Heart left ventricle (tissue), 16 donors: ENCODE results near the gene DSCAML1. TPM values are rescaled to one million over a fixed set of nuclear protein-coding genes. Genes with fewer than 3 reads are reported as not detected.

Experiments
- ATAC-seq, 4 donors: fragments of 200-7000 bp; cut with Tn5 transposase; one replicate each; pipeline ENCODE4 v1.9.1; 2020 to 2022; ENCODE audit warnings: moderate library complexity in 4 of 4, mild to moderate bottlenecking in 3 of 4, moderate number of reproducible peaks in 1 of 4
- DNase-seq, 5 donors: peaks; one replicate each; pipeline ENCODE4 v3.0.0-alpha.2; 2020
- H3K27ac ChIP-seq, 12 donors: fragments of 200-600 bp; sonication (generic) in 4 of 12; one replicate each; pipeline versions ENCODE4 v1.5.0 to v1.8.0; 2016 to 2022; ENCODE audit warnings: mild to moderate bottlenecking in 2 of 12
- H3K27me3 ChIP-seq, 9 donors: fragments of 200-600 bp; sonication (generic) in 2 of 9; one replicate each; pipeline versions ENCODE4 v1.5.1 to v1.8.0; 2016 to 2022; ENCODE audit warnings: mild to moderate bottlenecking in 3 of 9
- H3K36me3 ChIP-seq, 9 donors: fragments of 200-600 bp; sonication (generic) in 2 of 9; one replicate each; pipeline versions ENCODE4 v1.5.0 to v1.8.0; 2018 to 2022; ENCODE audit warnings: mild to moderate bottlenecking in 2 of 9
- H3K4me1 ChIP-seq, 12 donors: fragments of 200-600 bp; sonication (generic) in 4 of 12; one replicate each; pipeline versions ENCODE4 v1.5.0 to v1.8.0; 2016 to 2022; ENCODE audit warnings: mild to moderate bottlenecking in 3 of 12
- H3K4me3 ChIP-seq, 12 donors: fragments of 200-600 bp; sonication (generic) in 4 of 12; one replicate each; pipeline versions ENCODE4 v1.5.0 to v1.8.0; 2017 to 2022; ENCODE audit warnings: mild to moderate bottlenecking in 9 of 12, moderate library complexity in 4 of 12
- H3K9me3 ChIP-seq, 12 donors: fragments of 200-600 bp; sonication (generic) in 4 of 12; one replicate each; pipeline versions ENCODE4 v1.5.0 to v1.8.0; 2016 to 2022; ENCODE audit warnings: mild to moderate bottlenecking in 1 of 12
- CTCF ChIP-seq, 12 donors: fragments of 200-600 bp; sonication (generic) in 4 of 12; IDR thresholded peaks; one replicate each; pipeline versions ENCODE4 v1.5.0 to v1.8.0; 2018 to 2022; ENCODE audit warnings: antibody characterized with exemption in 12 of 12, mild to moderate bottlenecking in 5 of 12
- POLR2A ChIP-seq, 2 donors: fragments of 450-650 bp; IDR thresholded peaks; one replicate each; pipeline ENCODE4 v1.6.1; 2017; ENCODE audit warnings: antibody characterized with exemption in 2 of 2, mild to moderate bottlenecking in 2 of 2, moderate library complexity in 2 of 2
- WGBS, 4 donors: extraction: QIAGEN DNeasy Blood & Tissue Kit in 2 of 4; methylation state at CpG; one replicate each; pipeline versions ENCODE4 v1.1.5 to v1.1.7; 2013 to 2018; 5-methylcytosine and 5-hydroxymethylcytosine counted together
- intact Hi-C, 10 donors: fragments of 100-400 bp; cut with DNase I; formaldehyde crosslinking; loops; one replicate each; pipeline versions ENCODE4 v1.11.1 to v1.14.2; 2022
- polyA plus RNA-seq, 2 donors: library from polyadenylated mRNA; stranded (reverse); fragments of 200-250 nt; gene quantifications; one replicate each; pipeline ENCODE4 v1.2.3, GENCODE V29; 2013
- total RNA-seq, 9 donors: library from RNA; depleted of rRNA in 2 of 9; stranded (reverse); fragments of >200 nt in 2 of 9; fragmentation: NEBNext Ultra II Directional in 3 of 9; extraction: Animal tissue kit (Norgen Biotek cat#: 25700) in 3 of 9; gene quantifications; one replicate each; pipeline versions ENCODE4 v1.1.0 to v1.2.4, GENCODE V29; 2016 to 2023
- donor health status: ischemic (EF 13 %, LVEDD 7.1; RV severe dilation, severe dysfunction).
- donor health status: healthy with polysubstance abuse.
- donor health status: DM: no; HTN: yes; CAD: no.
- donor health status: DM: no; HTN: no; CAD: no.
- donor health status: ischemic (EF 25% LVEDD 6.9; RV normal size, moderate dysfunction).
- donor health status: ischemic (EF 25% LVEDD 5.7; RV mildly dilated, moderate dysfunction).
- donor health status: healthy.
- donor health status: DM: yes; HTN: yes; CAD: no.
- donor health status: ischemic (EF 35%, LVEDD 5.7; RV mildly dilated, moderate dysfunction).
- donor health status: nonischemic (EF 11% LVEDD 7.7; RV severe dilation, severe dysfunction).
- donor health status: DM: yes; HTN: yes; CAD: no.
- donor health status: PGD.
- donor health status: ischemic (EF 29% LVEDD 5.4; RV normal size, mild dysfunction).
- donor health status: nonischemic (EF 23%, LVEDD 6.1; RV moderate dilation, normal function).

DSCAML1 gene
- total and polyA plus RNA-seq, 11 donors: 0.05 to 1.7 (median 0.76) TPM

- Histone ChIP-seq H3K27me3 (no peaks in the 10 kb centered on the region), H3K27ac (no peak overlapping the region), H3K36me3 (no peaks in the 10 kb centered on the region), H3K9me3 (peaks cover 0 to 5% (median 0%) of the 10 kb centered on the region in 12 donors), H3K4me1 (no peaks in the 10 kb centered on the region), H3K4me3 (no peak overlapping the region)
- no peak for TF ChIP-seq POLR2A (IDR thresholded peaks at IDR 0.05)
- TF ChIP-seq CTCF (IDR thresholded peaks at IDR 0.05): no peak
- DNase-seq: no peak
- intact Hi-C loops: no loop called here
- ATAC-seq: no peak
- 79 to 95% (median 90%) methylated on average over 6 of the region's 6 CpGs for WGBS, 4 donors
Observed at GRCh38 chr11:117733316-117733715, 63.7 kb downstream of the DSCAML1 start.

- 75 to 85% (median 80%) methylated on average over 2 of the region's 2 CpGs for WGBS, 4 donors
- H3K9me3 ChIP-seq: peaks cover 0 to 5% (median 0%) of the 10 kb centered on the region in 12 donors
- DNase-seq (no peak), ATAC-seq (no peak)
- no peak overlapping the region for H3K4me3 ChIP-seq
- H3K36me3 ChIP-seq: no peaks in the 10 kb centered on the region
- no peaks in the 10 kb centered on the region for H3K27me3 ChIP-seq
- H3K27ac ChIP-seq: no peak overlapping the region
- no peaks in the 10 kb centered on the region for H3K4me1 ChIP-seq
- intact Hi-C loops: no loop called here
- no peak for TF ChIP-seq CTCF (IDR thresholded peaks at IDR 0.05)
- no peak for TF ChIP-seq POLR2A (IDR thresholded peaks at IDR 0.05)
Observed at GRCh38 chr11:117731722-117732290, 65.2 kb downstream of the DSCAML1 start.

GRCh38 chr11:117730208-117730800 is 66.7 kb downstream of the DSCAML1 start:
- Histone ChIP-seq H3K36me3 (no peaks in the 10 kb centered on the region), H3K27ac (no peak overlapping the region), H3K4me1 (no peaks in the 10 kb centered on the region), H3K9me3 (peaks cover 0 to 5% (median 0%) of the 10 kb centered on the region in 12 donors), H3K27me3 (no peaks in the 10 kb centered on the region), H3K4me3 (no peak overlapping the region)
- TF ChIP-seq CTCF (IDR thresholded peaks at IDR 0.05): no peak
- no peak for TF ChIP-seq POLR2A (IDR thresholded peaks at IDR 0.05)
- intact Hi-C loops: no loop called here
- 77 to 94% (median 83%) methylated on average over 7 of the region's 7 CpGs for WGBS, 4 donors
- no peak for ATAC-seq
- no peak for DNase-seq

- no peak for DNase-seq
- Histone ChIP-seq H3K9me3 (peaks cover 0 to 5% (median 0%) of the 10 kb centered on the region in 12 donors), H3K4me1 (peaks cover 0 to 9% (median 0%) of the 10 kb centered on the region in 12 donors), H3K36me3 (no peaks in the 10 kb centered on the region), H3K27me3 (no peaks in the 10 kb centered on the region), H3K27ac (no peak overlapping the region), H3K4me3 (no peak overlapping the region)
- intact Hi-C loops: no loop called here
- no peak for ATAC-seq
- TF ChIP-seq CTCF (IDR thresholded peaks at IDR 0.05) (no peak), POLR2A (IDR thresholded peaks at IDR 0.05) (no peak)
- 79 to 87% (median 80%) methylated on average over 11 to 12 of the region's 12 CpGs for WGBS, 4 donors
Observed at GRCh38 chr11:117725048-117725734, 71.8 kb downstream of the DSCAML1 start.
